HG03097 (cell line): ENCODE data around the gene ESF1.

Experiments used
- ATAC-seq: cut with Tn5 transposase; IDR thresholded peaks from one replicate; pipeline ENCODE4 v1.9.1; 2021; ENCODE audit not compliant: unreplicated experiment, low FRiP score

ESF1 gene

GRCh38 chr20:13681248-13682125, 103.2 kb downstream of the ESF1 start:
- no peak for ATAC-seq

- no peak for ATAC-seq
Measured at GRCh38 chr20:13678944-13679343, 105.8 kb downstream of the ESF1 start.

GRCh38 chr20:13677241-13677640, 107.5 kb downstream of the ESF1 start:
- no peak for ATAC-seq

- no peak for ATAC-seq
Measured at GRCh38 chr20:13676682-13677081, 108.0 kb downstream of the ESF1 start.

- ATAC-seq: no peak
Measured at GRCh38 chr20:13672690-13673089, 112.0 kb downstream of the ESF1 start.

DNA sequence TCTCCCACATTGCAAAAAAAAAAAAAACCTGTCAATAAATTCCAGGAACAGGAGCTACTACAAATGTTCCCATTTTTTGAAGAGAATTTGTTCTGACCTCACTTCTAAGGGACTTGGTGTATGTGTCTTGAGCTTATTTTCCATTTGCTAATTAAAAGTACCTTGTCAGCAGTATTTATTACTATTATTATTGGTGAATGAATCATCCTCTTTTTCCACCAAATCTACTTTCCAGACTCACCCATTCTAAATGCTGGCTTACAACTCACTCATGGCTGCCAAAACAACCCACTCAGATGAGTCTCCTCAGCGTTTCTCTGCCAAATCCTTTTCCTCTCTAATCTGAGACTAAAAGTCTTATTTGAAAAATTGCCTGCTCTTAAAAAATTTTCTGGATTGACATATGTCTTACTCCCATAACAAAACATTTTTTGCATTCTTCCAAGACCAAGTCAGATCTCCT, 112.8 kb downstream of the ESF1 start:
- ATAC-seq: no peak

DNA sequence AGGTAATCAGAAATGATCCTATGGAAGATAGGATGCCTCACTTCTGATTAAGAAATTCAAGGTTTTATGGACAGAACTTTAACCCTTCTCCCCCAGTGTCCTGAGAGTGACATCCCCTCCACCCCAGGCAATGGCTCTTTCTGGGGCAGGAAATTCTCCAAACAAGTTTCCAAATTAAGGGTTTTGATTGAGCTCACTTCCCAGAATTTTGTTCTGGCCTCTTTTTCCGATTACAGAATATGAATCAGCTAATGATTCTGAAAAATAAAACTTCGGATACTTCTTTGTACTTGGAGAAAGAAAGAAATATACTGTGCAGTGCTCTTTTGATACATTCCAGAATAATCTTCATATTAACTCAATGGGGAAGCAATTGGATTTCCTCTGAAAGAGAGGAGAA, 113.2 kb downstream of the ESF1 start:
- ATAC-seq: no peak

DNA sequence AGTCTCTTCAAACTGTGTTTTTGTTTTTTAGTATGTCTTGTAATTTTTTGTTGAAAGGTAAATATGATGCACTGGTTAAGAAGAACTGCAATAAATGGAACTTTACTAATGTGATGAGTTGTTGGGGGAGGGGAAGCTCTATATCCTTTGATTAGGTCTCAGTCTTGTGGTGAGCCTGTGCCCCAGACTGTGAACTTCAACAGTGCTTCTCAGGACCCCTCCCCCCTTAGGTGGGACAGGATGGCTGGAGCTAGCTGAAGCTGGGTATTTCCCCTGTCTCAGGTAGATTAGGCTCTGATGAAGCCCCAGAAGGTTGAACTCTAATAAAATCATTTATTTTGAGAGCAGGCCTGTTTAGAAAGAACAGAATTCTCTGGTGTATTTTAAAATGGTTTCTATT, 114.6 kb downstream of the ESF1 start:
- no peak for ATAC-seq

GRCh38 chr20:13665709-13666395, 118.9 kb downstream of the ESF1 start:
- ATAC-seq: no peak
